ENCODE data around the gene MBD3L2.
"Not testable (repeated sequence)": the region's sequence is repeated elsewhere in the genome, so short reads cannot be mapped to it uniquely, and the experiment has no call there.

DNA sequence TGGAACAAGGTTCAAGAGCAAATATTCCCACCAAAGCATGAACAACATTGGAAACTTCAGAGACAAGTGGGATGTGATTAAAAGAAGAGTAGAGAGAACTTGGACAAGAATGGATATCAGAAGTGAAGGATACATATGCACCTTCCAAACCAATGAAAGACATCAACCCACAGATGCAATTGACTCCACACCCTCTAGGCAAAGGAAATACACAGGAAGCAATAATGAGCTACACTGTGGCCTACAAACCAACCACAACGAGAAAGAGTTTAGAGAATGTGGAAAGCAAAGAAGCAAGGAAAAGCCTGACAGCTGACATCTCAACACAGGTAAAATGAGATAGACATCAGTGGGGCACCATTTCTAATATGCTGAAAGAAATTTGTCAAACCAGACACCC, 20.3 kb upstream of the MBD3L2 start:
- TF ChIP-seq, protein P1, sequence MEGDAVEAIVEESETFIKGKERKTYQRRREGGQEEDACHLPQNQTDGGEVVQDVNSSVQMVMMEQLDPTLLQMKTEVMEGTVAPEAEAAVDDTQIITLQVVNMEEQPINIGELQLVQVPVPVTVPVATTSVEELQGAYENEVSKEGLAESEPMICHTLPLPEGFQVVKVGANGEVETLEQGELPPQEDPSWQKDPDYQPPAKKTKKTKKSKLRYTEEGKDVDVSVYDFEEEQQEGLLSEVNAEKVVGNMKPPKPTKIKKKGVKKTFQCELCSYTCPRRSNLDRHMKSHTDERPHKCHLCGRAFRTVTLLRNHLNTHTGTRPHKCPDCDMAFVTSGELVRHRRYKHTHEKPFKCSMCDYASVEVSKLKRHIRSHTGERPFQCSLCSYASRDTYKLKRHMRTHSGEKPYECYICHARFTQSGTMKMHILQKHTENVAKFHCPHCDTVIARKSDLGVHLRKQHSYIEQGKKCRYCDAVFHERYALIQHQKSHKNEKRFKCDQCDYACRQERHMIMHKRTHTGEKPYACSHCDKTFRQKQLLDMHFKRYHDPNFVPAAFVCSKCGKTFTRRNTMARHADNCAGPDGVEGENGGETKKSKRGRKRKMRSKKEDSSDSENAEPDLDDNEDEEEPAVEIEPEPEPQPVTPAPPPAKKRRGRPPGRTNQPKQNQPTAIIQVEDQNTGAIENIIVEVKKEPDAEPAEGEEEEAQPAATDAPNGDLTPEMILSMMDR (IDR thresholded peaks at IDR 0.05 in 2 of 3, conservative IDR thresholded peaks at IDR 0.05 in 1 of 3; ENCODE audit: insufficient read depth in 2 of 3, low read depth in 1 of 3, low read length in 3 of 3): not testable (repeated sequence)
- TF ChIP-seq NCOA1 (IDR thresholded peaks at IDR 0.05; ENCODE audit: low read depth); SIN3A (IDR thresholded peaks at IDR 0.05; ENCODE audit: borderline replicate concordance in 2 of 2, control insufficient read depth in 1 of 2, low read depth in 2 of 2, low read length in 2 of 2); MEF2D (tag; conservative IDR thresholded peaks at IDR 0.05; ENCODE audit: low read depth); MXI1 (IDR thresholded peaks at IDR 0.05; ENCODE audit: low read depth, low read length); MEIS2 (IDR thresholded peaks at IDR 0.05; ENCODE audit: partially characterized antibody); ZC3H4 (CRISPR knock-in tag; IDR thresholded peaks at IDR 0.05; ENCODE audit: borderline replicate concordance); SMC3 (conservative IDR thresholded peaks at IDR 0.05; ENCODE audit: insufficient read depth, low read depth, low read length); SREBF2 (CRISPR knock-in tag; IDR thresholded peaks at IDR 0.05); FOXA1 (IDR thresholded peaks at IDR 0.05; ENCODE audit: borderline replicate concordance); PHF8 (IDR thresholded peaks at IDR 0.05; ENCODE audit: borderline replicate concordance, low read length); POLR2AphosphoS5 (IDR thresholded peaks at IDR 0.05; ENCODE audit: control insufficient read depth, insufficient read depth, low read depth, low read length); CCNT2 (IDR thresholded peaks at IDR 0.05; ENCODE audit: borderline replicate concordance, extremely low read depth, insufficient read length, low read depth, low read length); SIRT6 (IDR thresholded peaks at IDR 0.05; ENCODE audit: low read depth, low read length): not testable (repeated sequence)
